ENCODE data around the gene TTC8. TPM values are rescaled to one million over a fixed set of nuclear protein-coding genes. Genes with fewer than 3 reads are reported as not detected.

Gene TTC8
- total and polyA plus RNA-seq, 7 donors, result 1.6 to 4.7 (median 3.0) TPM

GRCh38 chr14:88837495-88837894 is 13.0 kb downstream of the TTC8 start:
- Histone ChIP-seq H3K36me3 (ENCODE audit: insufficient read depth in 1 of 2, low read depth in 1 of 2) (no peaks in the 10 kb centered on the region), H3K27ac (no peak overlapping the region), H3K27me3 (ENCODE audit: insufficient read depth in 3 of 3, low read length in 2 of 3) (no peaks in the 10 kb centered on the region), H3K9me3 (no peaks in the 10 kb centered on the region), H3K4me1 (no peaks in the 10 kb centered on the region), H3K4me3 (no peak overlapping the region)
- DNase-seq, result no peak
- intact Hi-C loops (cut with DNase I), result no loop called here
- no peak for ATAC-seq
- 93 to 100% (median 95%) methylated on average over 1 of the region's 1 CpG for WGBS, 3 donors
- TF ChIP-seq CTCF (IDR thresholded peaks at IDR 0.05), result no peak

GRCh38 chr14:88838015-88838414 is 13.6 kb downstream of the TTC8 start:
- TF ChIP-seq CTCF (IDR thresholded peaks at IDR 0.05), result no peak
- intact Hi-C loops (cut with DNase I), result no loop called here

GRCh38 chr14:88840926-88841325 is 16.5 kb downstream of the TTC8 start:
- no peaks in the 10 kb centered on the region for H3K9me3 ChIP-seq
- H3K36me3 ChIP-seq (ENCODE audit: insufficient read depth in 1 of 2, low read depth in 1 of 2), result no peaks in the 10 kb centered on the region
- H3K27me3 ChIP-seq (ENCODE audit: insufficient read depth in 3 of 3, low read length in 2 of 3), result no peaks in the 10 kb centered on the region
- TF ChIP-seq CTCF (IDR thresholded peaks at IDR 0.05), result no peak
- 92 to 96% (median 95%) methylated on average over 5 of the region's 5 CpGs for WGBS, 3 donors
- H3K4me3 ChIP-seq, result no peak overlapping the region
- H3K4me1 ChIP-seq, result no peaks in the 10 kb centered on the region
- intact Hi-C loops (cut with DNase I), result no loop called here
- no peak overlapping the region for H3K27ac ChIP-seq
- no peak for DNase-seq
- ATAC-seq, result no peak

More at GRCh38 chr14:88838015-88838414, 13.6 kb downstream of the TTC8 start:
- no peaks in the 10 kb centered on the region for H3K4me1 ChIP-seq
- DNase-seq (no peak), ATAC-seq (no peak)
- H3K36me3 ChIP-seq (ENCODE audit: insufficient read depth in 1 of 2, low read depth in 1 of 2), result no peaks in the 10 kb centered on the region
- H3K9me3 ChIP-seq, result no peaks in the 10 kb centered on the region
- 80 to 85% (median 82%) methylated on average over 3 of the region's 3 CpGs for WGBS, 3 donors
- no peak overlapping the region for H3K27ac ChIP-seq
- no peaks in the 10 kb centered on the region for H3K27me3 ChIP-seq (ENCODE audit: insufficient read depth in 3 of 3, low read length in 2 of 3)
- H3K4me3 ChIP-seq, result no peak overlapping the region

- Histone ChIP-seq H3K27me3 (ENCODE audit: insufficient read depth in 3 of 3, low read length in 2 of 3) (no peaks in the 10 kb centered on the region), H3K4me3 (no peak overlapping the region), H3K27ac (no peak overlapping the region), H3K4me1 (no peaks in the 10 kb centered on the region), H3K36me3 (ENCODE audit: insufficient read depth in 1 of 2, low read depth in 1 of 2) (no peaks in the 10 kb centered on the region), H3K9me3 (no peaks in the 10 kb centered on the region)
- ATAC-seq (no peak), DNase-seq (no peak)
- WGBS, 3 donors, result 85 to 92% (median 92%) methylated on average over 1 of the region's 1 CpG
- TF ChIP-seq CTCF (IDR thresholded peaks at IDR 0.05), result no peak
- intact Hi-C loops (cut with DNase I), result no loop called here
Observed at GRCh38 chr14:88841741-88842140, 17.3 kb downstream of the TTC8 start.

- DNase-seq, result no peak
- no peak overlapping the region for H3K27ac ChIP-seq
- no peaks in the 10 kb centered on the region for H3K36me3 ChIP-seq (ENCODE audit: insufficient read depth in 1 of 2, low read depth in 1 of 2)
- intact Hi-C loops (cut with DNase I), result no loop called here
- H3K4me1 ChIP-seq, result no peaks in the 10 kb centered on the region
- no peak for TF ChIP-seq CTCF (IDR thresholded peaks at IDR 0.05)
- no peaks in the 10 kb centered on the region for H3K9me3 ChIP-seq
- no peaks in the 10 kb centered on the region for H3K27me3 ChIP-seq (ENCODE audit: insufficient read depth in 3 of 3, low read length in 2 of 3)
- 68 to 95% (median 74%) methylated on average over 1 of the region's 1 CpG for WGBS, 3 donors
- no peak overlapping the region for H3K4me3 ChIP-seq
- no peak for ATAC-seq
Observed at GRCh38 chr14:88842414-88842813, 18.0 kb downstream of the TTC8 start.
